Transverse colon (tissue), 4 donors: ENCODE measurements around the gene ZMYND11.

Source experiments
- EP300 ChIP-seq: sonication (generic); formaldehyde crosslinking; IDR thresholded peaks from one replicate; pipeline ENCODE4 v1.6.1; 2017; ENCODE audit warnings: antibody characterized with exemption, low read depth
- POLR2A ChIP-seq: fragments of 450-650 bp; IDR thresholded peaks from one replicate; pipeline ENCODE4 v1.6.1; 2016; ENCODE audit warnings: antibody characterized with exemption, mild to moderate bottlenecking, moderate library complexity
- POLR2AphosphoS5 ChIP-seq, 3 donors: sonication (generic); formaldehyde crosslinking; IDR thresholded peaks; one replicate each; pipeline ENCODE4 v1.6.1; 2016; ENCODE audit warnings: antibody characterized with exemption in 3 of 3
- TF ChIP-seq, protein P1 (sequence below), 5 experiments: fragments of 200-600 bp in 3 of 5; fragments of 450-650 bp in 2 of 5; sonication (generic) in 3 of 5; IDR thresholded peaks; 1 replicate in 2 of 5; 2 replicates in 3 of 5; pipeline ENCODE4 v1.5.1; 2016 to 2017; ENCODE audit warnings: antibody characterized with exemption in 5 of 5, inconsistent platforms in 3 of 5, mild to moderate bottlenecking in 2 of 5, moderate library complexity in 1 of 5

GRCh38 chr10:184911-185310, 49.7 kb downstream of the ZMYND11 start:
- TF ChIP-seq, protein P1, sequence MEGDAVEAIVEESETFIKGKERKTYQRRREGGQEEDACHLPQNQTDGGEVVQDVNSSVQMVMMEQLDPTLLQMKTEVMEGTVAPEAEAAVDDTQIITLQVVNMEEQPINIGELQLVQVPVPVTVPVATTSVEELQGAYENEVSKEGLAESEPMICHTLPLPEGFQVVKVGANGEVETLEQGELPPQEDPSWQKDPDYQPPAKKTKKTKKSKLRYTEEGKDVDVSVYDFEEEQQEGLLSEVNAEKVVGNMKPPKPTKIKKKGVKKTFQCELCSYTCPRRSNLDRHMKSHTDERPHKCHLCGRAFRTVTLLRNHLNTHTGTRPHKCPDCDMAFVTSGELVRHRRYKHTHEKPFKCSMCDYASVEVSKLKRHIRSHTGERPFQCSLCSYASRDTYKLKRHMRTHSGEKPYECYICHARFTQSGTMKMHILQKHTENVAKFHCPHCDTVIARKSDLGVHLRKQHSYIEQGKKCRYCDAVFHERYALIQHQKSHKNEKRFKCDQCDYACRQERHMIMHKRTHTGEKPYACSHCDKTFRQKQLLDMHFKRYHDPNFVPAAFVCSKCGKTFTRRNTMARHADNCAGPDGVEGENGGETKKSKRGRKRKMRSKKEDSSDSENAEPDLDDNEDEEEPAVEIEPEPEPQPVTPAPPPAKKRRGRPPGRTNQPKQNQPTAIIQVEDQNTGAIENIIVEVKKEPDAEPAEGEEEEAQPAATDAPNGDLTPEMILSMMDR (IDR thresholded peaks at IDR 0.05): no peak
- TF ChIP-seq EP300 (no peak), POLR2AphosphoS5 (IDR thresholded peaks at IDR 0.05) (no peak), POLR2A (no peak)
